Inferior parietal cortex (tissue), 1 donor: ENCODE measurements around the gene MEGF11.

Source experiments
- DNase-seq: peaks from one replicate; pipeline ENCODE4 v3.0.0-alpha.2; 2016; ENCODE audit errors: extremely low spot score

The MEGF11 gene

DNA sequence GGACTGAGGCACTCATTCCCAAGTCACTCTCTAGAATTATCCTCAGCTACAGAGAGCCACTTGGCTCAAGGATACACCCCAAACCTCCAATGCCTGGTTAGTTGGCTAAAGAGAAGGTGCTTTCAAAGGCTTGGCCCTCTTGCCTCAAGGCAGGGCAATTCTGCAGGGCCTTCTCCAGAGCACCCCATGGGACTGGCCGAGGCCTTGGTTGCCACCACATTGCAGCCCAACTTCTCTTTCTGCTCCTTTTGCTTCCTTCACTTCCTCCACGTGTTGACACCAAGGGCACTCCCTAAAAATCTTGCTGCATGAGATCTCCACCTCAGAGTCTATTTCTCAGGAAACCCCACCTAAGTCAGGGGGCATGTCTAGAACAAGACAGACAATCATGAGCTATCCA lies 36.7 kb downstream of the MEGF11 start:
- DNase-seq = no peak

DNA sequence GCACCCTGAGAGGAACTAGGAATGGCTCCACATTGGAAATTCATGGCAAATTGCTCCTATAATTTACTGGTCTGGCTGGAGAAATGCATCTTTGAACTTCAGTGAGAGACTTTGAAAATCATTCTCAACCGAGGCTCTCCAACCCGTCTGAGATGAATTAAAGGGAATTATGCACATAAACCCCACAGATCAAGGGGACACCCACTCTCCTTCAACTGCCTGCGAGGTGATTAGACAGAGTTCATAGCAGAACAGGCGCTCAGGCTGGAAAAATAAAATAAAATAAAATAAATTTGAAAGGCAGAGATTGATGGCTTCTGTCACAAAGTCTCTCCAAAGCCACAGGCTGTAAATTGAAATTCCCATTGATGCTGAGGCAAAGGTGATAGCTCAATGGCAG lies 37.7 kb downstream of the MEGF11 start:
- no peak for DNase-seq

DNA sequence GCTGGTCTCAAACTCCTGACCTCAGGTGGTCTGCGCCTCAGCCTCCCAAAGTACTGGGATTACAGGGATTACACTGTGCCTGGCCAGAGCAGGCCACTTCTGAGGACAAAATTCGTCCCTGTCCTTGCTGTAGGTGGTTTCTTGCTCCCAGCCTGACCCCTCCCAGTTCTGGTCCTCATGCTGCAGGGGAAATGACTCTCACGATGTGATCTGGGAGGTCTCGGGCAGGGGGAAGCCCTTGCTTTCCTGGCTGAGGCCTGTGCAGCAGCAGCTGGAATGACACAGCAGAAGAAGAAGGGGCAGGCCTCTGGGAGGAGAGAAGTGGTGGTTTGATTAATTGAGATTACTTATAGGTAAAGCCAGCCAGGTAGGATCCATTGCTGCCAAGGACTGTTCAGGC lies 39.3 kb downstream of the MEGF11 start:
- no peak for DNase-seq

DNA sequence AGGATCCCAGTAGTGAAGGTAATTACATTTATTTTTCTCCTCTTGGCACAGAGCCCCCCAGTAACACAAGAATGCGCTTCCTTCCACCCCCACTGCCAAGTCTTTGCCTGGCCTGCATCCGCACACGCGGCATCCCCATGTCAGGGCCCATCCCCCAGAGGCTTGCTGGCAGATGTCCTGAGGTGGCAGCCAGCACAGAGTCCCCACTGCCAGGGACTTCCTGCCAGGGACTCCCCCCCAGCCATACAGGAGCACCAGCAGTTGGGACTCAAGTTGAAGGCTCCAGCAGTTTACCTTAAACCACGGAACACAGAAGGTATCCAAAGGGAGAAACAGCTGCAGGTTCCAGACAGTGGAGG lies 41.0 kb downstream of the MEGF11 start:
- no peak for DNase-seq

DNA sequence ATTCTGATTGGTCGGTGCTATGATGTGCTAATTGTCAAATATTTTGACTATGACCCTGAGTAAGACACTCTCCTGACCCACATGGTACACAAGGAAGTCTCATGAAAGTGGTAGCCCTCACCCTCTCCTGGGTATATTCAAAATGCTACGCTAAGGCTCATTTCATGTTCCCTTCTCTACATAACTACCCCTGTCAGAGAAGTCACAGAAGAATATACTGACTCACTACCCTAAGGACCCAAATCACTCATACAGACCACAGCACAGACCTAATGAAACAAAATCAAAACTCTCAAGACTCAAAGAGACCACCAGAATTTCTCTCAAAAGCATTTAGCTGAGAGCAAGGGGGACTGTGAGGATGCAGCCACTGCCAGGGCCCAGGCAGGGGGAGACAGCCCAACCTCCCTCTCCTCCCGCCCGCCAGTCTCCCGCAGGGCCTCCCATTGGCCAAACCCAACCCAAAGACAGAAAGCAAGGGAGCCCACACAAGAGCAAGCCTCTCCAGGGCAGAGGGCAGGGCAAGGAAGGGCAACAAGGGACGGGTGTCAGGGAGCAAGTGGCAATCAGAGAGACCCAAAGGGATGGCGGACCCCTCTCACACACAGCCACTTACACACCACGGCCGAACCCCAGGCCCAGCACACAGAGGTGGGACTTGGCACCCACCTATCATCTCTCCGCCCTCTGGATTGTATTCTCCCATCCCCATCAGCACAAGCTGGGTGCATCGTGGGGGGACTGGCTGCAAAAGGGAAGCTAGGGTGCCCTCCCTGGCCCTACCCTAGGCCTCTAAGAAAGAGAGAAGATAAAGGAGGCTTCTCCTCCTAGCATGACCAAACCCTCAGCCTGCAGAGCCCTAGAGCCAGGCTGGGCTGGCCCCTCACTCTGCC lies 41.6 kb downstream of the MEGF11 start:
- DNase-seq = no peak

DNA sequence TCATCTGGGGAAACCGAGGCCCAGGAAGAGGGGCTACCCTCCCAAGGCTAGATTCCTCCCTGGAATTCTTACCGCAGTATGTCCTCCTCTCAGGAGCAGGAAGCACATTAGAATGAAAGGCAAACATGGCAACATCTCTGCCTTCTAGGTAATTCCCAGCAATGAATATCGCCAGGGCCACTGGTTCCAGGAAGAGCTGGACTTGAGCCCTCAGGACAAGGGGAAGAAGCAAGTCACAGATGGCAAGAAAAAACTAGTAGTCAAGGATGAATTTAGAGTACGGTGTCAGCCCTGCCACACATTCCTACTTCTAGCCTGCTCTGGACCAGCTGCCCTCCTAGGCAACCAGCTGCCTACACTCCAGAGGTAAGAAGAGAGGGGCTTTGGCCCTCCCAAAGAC lies 42.9 kb downstream of the MEGF11 start:
- no peak for DNase-seq

DNA sequence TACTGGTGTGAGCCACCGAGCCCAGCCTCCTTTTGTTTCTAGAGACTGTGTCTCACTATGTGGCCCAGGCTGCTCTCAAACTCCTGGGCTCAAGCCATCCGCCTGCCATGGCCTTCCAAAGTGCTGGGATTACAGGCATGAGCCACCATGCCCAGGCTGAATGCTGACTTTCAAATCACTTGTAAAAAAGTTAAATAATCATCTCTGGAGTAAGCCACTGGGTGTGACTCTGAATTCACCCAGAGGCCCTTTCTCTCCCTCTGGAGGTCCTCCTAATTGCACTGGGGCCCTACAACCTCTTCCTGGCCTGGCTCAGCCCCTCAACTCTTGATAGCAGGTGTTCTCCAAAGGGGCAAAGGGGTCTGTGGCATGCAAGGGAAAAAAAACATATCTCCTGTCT lies 54.8 kb downstream of the MEGF11 start:
- DNase-seq = no peak

DNA sequence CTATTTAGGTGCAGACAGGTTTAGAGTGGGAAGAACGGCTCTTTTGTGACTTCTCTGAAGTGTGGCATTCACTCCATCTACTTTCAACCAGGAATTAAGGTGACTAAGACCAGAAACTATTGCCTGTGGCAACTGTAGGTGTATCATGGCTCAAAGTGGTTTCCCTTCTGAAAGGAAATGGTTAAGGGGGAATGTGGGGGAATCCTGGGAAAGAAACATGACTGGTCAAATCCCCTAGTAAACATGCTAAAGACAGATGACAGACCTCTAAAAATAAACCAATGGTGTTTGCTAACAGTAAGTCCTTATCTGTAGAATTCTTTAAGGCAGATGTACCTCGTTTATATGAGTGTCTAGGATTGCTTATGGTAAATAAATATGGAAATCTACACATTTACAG lies 56.9 kb downstream of the MEGF11 start:
- no peak for DNase-seq

DNA sequence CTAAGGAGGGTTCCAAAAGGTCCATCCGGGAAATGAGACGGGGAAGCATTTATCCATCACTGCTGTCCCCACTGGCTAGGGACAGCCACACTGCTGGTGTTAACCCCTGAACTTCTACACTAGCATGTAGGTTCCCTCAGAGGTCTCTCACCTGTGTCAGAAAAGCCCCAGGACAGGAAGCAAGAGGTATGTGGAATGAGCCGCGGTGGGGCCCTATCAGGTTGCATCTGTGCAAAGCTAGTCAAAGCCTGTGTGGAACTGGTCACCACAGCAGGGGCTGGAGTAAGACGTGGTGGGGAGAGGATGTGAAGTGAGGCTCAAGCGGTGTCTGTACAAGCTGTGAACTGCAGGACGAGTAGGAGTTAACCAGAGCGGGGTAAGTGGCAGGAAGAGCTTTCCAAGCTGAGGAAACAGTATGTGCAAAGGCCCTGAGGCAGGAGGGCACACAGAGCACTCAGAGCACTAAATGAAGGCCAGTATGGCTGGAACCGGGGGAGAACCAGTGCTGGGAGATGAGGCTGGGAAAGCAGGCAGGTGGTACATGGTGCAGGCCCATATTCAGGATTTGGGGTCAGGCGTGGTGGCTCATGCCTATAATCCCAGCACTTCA lies 57.8 kb downstream of the MEGF11 start:
- DNase-seq = no peak

DNA sequence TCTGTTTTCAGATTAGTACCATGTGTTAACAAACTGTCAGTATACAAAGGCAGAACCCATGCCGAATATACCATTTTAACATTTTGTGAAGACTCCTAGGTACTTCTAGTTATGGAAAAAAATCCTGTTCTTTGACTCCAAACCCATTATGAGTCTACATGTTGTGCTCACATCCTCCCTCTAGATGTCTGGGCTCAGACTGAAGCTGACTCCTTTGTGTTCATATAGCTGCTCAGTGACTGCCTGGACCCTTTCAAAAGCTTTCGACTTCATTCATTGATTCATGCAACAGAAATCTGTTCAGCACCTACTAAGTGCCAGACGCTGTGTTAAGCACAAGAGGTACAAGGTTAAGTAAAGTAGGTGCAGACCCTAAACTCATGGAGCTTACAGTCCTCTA lies 60.5 kb downstream of the MEGF11 start:
- DNase-seq = no peak

DNA sequence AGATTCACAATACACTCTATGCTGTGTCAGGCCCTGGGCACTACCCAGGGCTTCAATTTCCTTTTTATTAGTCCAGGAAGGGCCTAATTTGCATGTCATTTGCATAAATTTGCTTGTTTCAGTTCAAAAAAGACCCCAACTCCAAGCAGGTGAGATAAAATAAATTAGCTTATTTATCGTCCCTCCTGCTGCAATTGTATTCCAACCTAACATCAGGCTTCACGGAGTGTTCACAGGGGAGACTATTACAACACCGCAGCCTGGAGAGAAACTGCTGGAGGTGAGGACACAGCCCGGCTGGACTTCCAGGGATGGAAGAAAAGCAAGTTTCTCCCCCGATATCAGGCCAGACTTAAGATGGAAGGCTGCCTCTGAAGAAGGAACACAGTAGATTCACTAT lies 62.8 kb downstream of the MEGF11 start:
- no peak for DNase-seq

DNA sequence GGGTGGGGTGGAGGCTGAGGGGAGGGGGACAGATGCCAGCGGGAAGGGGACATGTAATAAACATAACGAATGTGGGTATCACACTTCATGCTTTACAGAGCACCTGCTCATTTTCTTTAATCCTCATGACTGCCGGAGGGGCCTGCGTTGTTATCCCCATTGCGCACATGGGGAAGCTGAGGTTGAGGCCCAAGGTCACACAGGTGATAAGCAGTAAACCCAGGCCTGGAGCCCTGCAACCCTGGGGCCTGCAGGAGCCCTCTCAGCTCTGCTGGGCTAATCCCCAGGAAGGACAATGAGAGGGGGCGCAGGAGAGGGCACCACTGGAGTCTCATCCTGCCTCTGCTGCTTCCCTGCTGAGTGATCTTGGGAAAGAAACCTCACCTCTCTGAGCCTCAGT lies 64.3 kb downstream of the MEGF11 start:
- DNase-seq = no peak

DNA sequence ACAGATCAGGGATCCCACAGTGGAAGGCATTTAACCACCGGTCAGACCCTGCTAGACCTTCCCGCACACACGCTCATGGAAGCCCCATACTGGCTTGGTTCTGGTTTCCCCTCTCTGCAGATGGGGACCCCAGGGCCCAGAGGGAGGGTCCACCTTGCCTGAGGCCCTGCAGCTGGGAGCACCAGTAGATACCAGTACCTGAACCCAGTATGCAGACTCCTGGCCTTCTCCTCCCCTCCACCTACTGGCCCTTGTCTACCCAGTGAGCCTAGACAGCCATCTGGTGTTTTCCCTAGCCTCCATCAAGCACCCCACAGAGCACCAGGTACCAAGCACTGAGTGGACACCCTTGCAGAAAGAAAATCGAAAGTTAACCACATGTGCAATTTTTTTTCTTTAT lies 65.1 kb downstream of the MEGF11 start:
- no peak for DNase-seq

DNA sequence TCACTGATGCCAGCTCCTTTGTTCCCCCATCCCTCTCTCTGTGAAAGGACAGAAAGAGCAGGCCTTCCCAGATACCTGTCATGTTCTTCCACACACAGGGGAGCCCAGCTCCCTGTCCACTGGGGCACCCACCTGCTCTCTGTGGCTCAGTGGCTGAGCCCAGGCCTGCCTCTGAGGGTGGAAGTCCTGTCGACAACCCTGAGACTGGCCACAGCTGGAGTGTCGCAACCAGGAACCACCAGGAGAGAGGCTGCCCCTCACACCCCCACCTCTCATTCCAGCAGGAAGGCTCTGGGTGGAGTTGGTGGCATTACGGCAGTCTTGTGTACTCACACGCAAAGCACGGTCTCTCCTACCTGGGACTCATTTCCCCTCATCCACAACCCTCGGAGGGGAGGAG lies 66.3 kb downstream of the MEGF11 start:
- DNase-seq = no peak

DNA sequence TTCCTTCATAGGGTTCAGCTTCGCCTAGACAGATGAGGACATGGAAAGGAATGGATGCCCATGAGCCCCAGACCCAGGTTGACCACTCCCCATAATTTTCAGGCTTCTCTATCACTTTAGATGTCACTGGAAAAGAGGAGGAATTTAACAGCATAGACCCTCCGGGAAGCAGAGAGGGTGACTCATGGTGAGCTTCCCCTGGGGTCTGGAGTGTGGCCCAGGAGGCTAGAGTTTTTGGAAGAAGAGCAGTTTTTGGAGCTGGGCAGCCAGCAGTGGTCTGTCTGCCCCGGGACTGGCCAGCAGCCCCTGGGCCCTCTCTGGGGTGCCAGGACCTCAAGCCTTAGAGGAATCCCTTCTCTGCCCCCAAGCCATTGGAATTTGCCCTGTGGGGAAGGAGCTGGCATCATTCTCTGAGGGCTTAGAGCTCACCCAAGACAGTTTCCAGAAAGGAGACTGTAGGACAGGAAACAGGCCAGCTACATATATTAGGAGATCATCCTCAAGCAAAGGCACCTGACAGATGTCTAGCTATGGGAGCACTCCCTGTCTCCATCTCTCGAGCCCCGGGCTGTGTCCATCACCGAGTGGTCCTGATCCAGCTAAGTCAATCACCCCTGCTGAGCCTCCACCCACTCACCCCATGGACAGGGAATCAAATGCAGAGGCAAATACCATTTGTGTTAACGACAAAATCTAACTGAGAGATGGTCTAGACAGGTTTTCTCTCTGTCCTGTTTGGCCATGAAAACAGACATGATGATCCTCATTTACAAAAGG lies 67.3 kb downstream of the MEGF11 start:
- no peak for DNase-seq

DNA sequence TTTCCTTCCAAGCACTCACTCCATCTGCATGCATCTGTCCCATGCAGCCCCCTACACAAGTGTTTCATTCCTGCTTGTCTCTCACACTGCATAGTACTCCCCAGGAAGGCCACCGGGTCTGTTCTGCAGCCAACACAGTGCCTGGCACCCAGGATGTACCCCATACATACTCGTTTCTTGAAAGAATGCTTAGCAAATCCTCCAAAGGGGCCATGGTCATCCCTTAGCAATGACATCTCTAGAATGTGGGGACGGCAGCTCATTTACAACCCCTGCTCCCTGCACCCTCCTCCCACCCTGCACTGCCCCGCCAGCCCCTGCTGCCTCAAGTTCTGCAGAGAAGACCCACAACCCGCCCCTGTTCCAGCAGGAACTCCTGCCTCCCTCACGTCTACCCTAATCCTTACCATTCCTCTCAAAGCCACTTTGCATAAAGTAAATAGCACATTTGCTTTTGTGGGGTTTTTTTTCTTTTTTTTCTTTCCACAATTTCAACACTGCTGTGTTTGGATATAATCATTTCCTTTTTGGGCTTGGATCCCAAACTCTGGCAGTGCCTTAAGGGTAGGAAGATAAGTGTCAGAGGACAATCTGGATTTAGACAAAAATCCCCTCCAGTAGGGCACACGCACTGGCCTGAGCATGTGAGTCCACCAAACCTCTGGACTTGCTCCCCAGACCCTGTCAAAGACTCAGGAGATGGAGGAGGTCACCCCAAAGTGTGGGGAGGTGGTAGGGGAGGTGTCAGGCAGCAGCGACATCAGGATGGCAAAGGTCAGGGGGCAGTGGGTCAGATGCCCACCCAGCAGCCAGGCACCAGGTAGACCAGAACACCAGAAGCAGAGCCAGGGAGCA lies 68.4 kb downstream of the MEGF11 start:
- no peak for DNase-seq

DNA sequence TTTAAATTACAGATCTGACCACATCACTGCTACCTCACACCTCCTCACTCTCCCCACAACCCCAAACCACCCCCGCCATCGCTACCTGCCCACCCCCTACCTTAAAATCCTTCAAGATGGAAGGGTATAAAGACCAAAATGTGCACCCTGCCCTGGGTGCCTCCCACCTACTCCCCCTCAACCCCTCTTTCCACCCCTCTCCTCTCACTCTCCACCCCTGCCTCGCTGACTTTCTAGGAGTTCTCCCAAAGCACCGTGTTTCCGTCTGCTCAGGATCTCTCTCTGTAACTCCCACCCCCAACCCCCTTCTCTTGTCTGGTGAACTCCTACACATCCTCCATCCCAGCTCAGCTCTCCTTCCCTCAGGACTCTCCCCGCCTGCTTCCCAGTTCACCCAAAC lies 69.1 kb downstream of the MEGF11 start:
- DNase-seq = no peak

DNA sequence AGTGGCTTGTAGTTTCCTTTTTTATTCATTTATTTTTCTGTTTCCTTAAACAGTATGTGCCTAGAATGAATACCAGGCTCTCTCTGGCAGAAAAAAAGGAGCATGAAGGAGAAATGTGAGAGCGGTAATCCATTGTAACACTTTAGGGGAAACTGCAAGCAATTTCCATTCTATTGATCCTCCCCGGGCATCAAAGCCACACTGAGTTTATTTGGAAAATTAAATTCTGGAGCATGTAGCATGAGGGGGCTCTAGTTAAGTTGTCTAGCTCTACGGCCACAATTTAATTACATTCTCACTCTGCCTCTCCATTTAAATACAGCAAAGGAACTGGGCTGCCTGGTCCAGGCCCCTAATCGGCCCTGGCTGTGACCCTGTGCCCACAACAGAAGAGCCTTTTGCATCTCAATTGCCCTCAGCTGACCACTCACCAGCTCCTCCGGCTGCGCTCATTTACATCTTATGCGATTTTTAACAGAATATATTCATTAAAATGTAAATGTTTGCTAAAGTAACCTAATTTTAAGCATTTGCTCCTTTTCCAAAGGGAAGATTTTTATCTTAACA lies 72.9 kb downstream of the MEGF11 start:
- no peak for DNase-seq

DNA sequence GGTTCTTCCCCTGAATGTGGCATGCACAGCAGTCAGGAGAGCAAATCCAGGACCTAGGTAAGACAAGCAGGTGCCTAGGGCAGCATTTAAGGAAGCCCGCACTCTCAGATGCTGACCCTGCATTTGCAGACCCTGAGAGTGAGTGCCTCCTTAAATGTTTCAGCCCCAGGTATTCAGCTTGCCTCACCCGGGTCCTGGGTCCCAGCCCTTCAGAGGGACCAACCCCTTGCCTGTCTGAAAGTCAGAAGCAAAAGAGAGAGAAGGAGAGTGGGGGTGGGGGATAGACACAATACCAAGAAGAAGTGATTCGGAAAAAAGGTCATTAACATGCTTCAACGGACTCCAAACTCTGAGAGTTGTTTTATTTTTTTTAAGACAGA lies 75.0 kb downstream of the MEGF11 start:
- no peak for DNase-seq

DNA sequence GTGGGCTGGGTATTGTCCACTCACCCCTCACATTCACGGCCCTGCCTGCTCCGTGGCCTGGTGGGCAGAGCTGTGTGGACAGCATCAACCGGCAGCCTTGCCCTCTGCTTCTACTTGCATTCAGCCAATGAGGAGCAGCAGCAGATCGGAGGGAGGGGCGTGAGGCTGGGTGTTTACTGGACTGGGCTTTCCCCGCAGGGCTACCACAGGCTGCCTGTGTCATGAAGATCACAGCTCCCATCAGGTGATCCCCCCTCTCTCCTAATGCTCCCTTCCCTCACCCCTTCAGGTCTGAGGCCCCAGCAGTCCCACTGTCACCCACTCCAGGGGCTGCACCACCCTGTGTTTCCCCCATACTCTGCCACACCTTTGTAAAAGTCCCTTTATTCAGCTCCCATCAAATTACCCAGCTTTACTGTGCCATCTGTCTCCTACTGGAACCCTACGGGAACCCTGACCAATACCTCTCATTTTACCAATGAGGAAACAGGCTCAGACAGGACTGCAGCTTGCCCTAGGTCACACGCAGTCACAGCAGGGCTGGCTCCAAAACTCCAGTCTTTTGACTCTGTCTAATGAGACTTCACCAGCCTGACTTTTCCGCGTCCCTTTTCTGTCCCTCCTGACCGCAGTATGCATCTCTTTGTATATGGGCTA lies 81.1 kb downstream of the MEGF11 start:
- DNase-seq = no peak

DNA sequence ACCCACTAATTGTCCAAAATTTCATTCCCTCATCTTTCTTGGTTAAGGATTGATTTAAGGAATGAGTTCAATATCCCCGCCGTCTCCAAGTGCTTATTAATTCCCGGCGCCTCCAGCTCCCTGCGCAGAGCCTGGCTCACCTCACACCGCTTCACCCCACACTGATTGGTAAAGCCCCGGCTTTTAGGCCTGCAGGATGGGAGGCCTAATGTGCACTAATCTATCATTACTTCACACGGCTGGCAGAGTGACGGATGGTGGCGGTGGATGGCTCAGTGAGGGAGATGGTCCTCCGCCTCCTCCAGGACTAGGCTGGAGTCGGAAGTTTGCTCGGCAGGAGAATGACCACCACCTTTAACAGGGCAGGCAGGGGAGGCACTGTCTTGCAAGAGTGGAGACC lies 81.7 kb downstream of the MEGF11 start:
- no peak for DNase-seq
